HG03095 (cell line): ENCODE measurements around the gene PTPRN2.
"Not testable (repeated sequence)": the region's sequence is repeated elsewhere in the genome, so short reads cannot be mapped to it uniquely, and the experiment has no call there.

Experiments
- ATAC-seq: cut with Tn5 transposase; IDR thresholded peaks from one replicate; pipeline ENCODE4 v1.9.1; 2021; ENCODE audit warnings: moderate library complexity; ENCODE audit not compliant: unreplicated experiment

PTPRN2 gene

GRCh38 chr7:157904211-157904865 lies 683.3 kb downstream of the PTPRN2 start:
- ATAC-seq, result no peak

GRCh38 chr7:157903710-157904109 lies 683.9 kb downstream of the PTPRN2 start:
- ATAC-seq, result no peak

- no peak for ATAC-seq
These were observed 684.3 kb downstream of the PTPRN2 start for GRCh38 chr7:157903296-157903695.

- not testable (repeated sequence) for ATAC-seq
These were observed 685.6 kb downstream of the PTPRN2 start for GRCh38 chr7:157901816-157902610.

- no peak for ATAC-seq
These were observed 686.5 kb downstream of the PTPRN2 start for GRCh38 chr7:157901166-157901565.

- no peak for ATAC-seq
These were observed 687.1 kb downstream of the PTPRN2 start for GRCh38 chr7:157900556-157900955.

GRCh38 chr7:157900011-157900410 lies 687.6 kb downstream of the PTPRN2 start:
- no peak for ATAC-seq

GRCh38 chr7:157898802-157899505 lies 688.7 kb downstream of the PTPRN2 start:
- ATAC-seq, result no peak

- ATAC-seq, result no peak
These were observed 689.4 kb downstream of the PTPRN2 start for GRCh38 chr7:157898261-157898660.

- no peak for ATAC-seq
These were observed 689.9 kb downstream of the PTPRN2 start for GRCh38 chr7:157897681-157898080.

- ATAC-seq, result no peak
These were observed 690.7 kb downstream of the PTPRN2 start for GRCh38 chr7:157896774-157897555.

GRCh38 chr7:157896376-157896675 lies 691.3 kb downstream of the PTPRN2 start:
- ATAC-seq, result not testable (repeated sequence)

GRCh38 chr7:157895520-157896375 lies 691.9 kb downstream of the PTPRN2 start:
- no peak for ATAC-seq

GRCh38 chr7:157895098-157895497 lies 692.5 kb downstream of the PTPRN2 start:
- ATAC-seq, result not testable (repeated sequence)

- ATAC-seq, result no peak
These were observed 694.0 kb downstream of the PTPRN2 start for GRCh38 chr7:157893535-157894044.

- no peak for ATAC-seq
These were observed 694.7 kb downstream of the PTPRN2 start for GRCh38 chr7:157892751-157893523.

GRCh38 chr7:157890921-157891401 lies 696.7 kb downstream of the PTPRN2 start:
- ATAC-seq, result no peak

- ATAC-seq, result no peak
These were observed 698.1 kb downstream of the PTPRN2 start for GRCh38 chr7:157889480-157889879.

GRCh38 chr7:157888579-157888978 lies 699.0 kb downstream of the PTPRN2 start:
- no peak for ATAC-seq
